Nucleus accumbens (tissue), 56 donors: ENCODE data around the gene NOL9.

Experiments used
- DNase-seq, 56 donors: peaks; one replicate each; lab custom pipeline; 2025; lab: John Stamatoyannopoulos, UW

Gene NOL9

GRCh38 chr1:6474815-6475282 lies 79.5 kb downstream of the NOL9 start:
- DNase-seq: no peak

GRCh38 chr1:6473974-6474814 lies 80.1 kb downstream of the NOL9 start:
- no peak for DNase-seq

DNA sequence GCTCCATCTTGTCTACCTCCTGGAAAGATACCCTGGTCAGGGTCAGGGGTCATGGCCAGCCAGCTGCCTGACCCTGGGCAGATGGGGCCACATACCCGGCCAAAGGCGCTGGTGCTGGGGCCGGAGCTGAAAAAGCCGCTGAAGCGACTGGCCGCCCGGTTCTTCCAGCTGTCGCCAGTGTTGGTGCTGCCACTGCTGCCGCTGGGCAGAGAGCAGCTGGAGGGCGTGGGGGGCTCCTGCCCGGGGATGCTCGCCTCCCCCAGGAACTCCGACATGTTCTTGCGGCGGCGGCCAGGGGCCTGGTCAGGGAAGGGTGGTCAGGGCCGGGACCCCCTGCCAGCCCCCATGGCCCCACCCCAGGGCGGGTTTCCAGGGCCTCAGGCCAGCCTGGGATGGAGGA lies 81.2 kb downstream of the NOL9 start:
- DNase-seq: no peak

GRCh38 chr1:6472391-6472790 lies 81.9 kb downstream of the NOL9 start:
- DNase-seq: no peak

DNA sequence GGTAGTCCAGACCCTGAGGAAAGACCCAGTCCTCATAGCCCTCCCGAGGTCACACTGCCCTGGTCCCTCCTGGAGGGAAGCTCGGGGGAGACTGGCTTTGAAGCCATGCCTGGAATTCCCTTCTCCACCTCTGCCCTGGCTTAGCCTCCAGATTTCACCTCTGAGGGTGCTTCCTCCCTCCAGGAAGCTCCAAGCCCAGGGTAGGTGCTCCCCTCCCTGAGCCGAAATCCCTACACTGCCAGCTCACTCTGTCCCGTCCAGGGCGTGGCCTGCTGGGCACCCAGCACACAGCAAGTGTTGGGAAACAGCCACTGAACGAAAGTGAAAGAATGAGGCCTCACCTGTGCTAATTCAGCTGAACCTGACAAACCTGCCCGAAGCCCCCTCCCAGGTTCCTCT lies 82.3 kb downstream of the NOL9 start:
- no peak for DNase-seq
